Lower lobe of right lung (tissue), 2 donors: ENCODE results near the gene TMEM242. TPM values are rescaled to one million over a fixed set of nuclear protein-coding genes. Genes with fewer than 3 reads are reported as not detected.

ENCODE experiments used
- ATAC-seq, 2 donors: fragments of 200-7000 bp; cut with Tn5 transposase; one replicate each; pipeline ENCODE4 v1.9.1; 2020 to 2022; ENCODE audit warnings: mild to moderate bottlenecking in 2 of 2, moderate library complexity in 2 of 2
- DNase-seq: peaks from one replicate; pipeline ENCODE4 v3.0.0-alpha.2; 2020
- H3K27ac ChIP-seq: fragments of 200-600 bp; one replicate; pipeline ENCODE4 v1.8.0; 2022
- H3K27me3 ChIP-seq: fragments of 200-600 bp; one replicate; pipeline ENCODE4 v1.8.0; 2022; ENCODE audit warnings: low read depth
- H3K36me3 ChIP-seq: fragments of 200-600 bp; one replicate; pipeline ENCODE4 v1.8.0; 2022; ENCODE audit warnings: mild to moderate bottlenecking
- H3K4me1 ChIP-seq: fragments of 200-600 bp; one replicate; pipeline ENCODE4 v1.8.0; 2022
- H3K4me3 ChIP-seq: fragments of 200-600 bp; one replicate; pipeline ENCODE4 v1.8.0; 2022; ENCODE audit warnings: mild to moderate bottlenecking
- H3K9me3 ChIP-seq: fragments of 200-600 bp; one replicate; pipeline ENCODE4 v1.8.0; 2022
- intact Hi-C: fragments of 100-400 bp; cut with DNase I; formaldehyde crosslinking; loops from one replicate; pipeline ENCODE4 v1.11.0; 2022
- total RNA-seq: library from RNA; stranded (reverse); fragmentation: NEBNext Ultra II Directional; extraction: Animal tissue kit (Norgen Biotek cat#: 25700); gene quantifications from one replicate; pipeline ENCODE4 v1.2.1, GENCODE V29; 2021
- TF ChIP-seq, protein P1 (sequence below): fragments of 200-600 bp; IDR thresholded peaks from one replicate; pipeline ENCODE4 v1.8.0; 2022; ENCODE audit warnings: antibody characterized with exemption, mild to moderate bottlenecking
- donor health status: DM: no; HTN: yes; CAD: no; lungs with severe emphysema.

Gene TMEM242
- total RNA-seq, 1 donor from 2014 or later, result 10.9 TPM

DNA sequence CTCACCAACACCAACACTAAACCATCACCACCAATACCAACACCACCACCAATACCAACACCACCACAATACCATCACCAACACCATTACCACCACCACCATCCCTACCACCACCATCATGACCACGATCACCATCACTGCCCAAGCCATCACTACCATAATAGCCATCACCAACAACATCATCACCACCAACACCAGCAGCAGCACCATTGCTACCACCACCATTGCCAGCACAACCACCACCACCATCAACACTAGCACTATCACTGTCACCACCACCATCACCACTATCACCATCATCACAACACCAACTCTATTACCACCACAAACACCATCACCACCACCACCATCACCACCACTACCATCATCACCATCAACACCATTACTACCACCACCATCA is 53.0 kb downstream of the TMEM242 start:
- H3K27me3 ChIP-seq, result no peaks in the 10 kb centered on the region
- no peaks in the 10 kb centered on the region for H3K9me3 ChIP-seq
- H3K27ac ChIP-seq, result no peak overlapping the region
- TF ChIP-seq, protein P1, sequence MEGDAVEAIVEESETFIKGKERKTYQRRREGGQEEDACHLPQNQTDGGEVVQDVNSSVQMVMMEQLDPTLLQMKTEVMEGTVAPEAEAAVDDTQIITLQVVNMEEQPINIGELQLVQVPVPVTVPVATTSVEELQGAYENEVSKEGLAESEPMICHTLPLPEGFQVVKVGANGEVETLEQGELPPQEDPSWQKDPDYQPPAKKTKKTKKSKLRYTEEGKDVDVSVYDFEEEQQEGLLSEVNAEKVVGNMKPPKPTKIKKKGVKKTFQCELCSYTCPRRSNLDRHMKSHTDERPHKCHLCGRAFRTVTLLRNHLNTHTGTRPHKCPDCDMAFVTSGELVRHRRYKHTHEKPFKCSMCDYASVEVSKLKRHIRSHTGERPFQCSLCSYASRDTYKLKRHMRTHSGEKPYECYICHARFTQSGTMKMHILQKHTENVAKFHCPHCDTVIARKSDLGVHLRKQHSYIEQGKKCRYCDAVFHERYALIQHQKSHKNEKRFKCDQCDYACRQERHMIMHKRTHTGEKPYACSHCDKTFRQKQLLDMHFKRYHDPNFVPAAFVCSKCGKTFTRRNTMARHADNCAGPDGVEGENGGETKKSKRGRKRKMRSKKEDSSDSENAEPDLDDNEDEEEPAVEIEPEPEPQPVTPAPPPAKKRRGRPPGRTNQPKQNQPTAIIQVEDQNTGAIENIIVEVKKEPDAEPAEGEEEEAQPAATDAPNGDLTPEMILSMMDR, result no peak
- H3K4me3 ChIP-seq, result no peak overlapping the region
- peaks cover 33% of the 10 kb centered on the region for H3K4me1 ChIP-seq
- DNase-seq, result no peak
- intact Hi-C loops, result no loop called here
- ATAC-seq, result no peak
- H3K36me3 ChIP-seq, result no peaks in the 10 kb centered on the region

DNA sequence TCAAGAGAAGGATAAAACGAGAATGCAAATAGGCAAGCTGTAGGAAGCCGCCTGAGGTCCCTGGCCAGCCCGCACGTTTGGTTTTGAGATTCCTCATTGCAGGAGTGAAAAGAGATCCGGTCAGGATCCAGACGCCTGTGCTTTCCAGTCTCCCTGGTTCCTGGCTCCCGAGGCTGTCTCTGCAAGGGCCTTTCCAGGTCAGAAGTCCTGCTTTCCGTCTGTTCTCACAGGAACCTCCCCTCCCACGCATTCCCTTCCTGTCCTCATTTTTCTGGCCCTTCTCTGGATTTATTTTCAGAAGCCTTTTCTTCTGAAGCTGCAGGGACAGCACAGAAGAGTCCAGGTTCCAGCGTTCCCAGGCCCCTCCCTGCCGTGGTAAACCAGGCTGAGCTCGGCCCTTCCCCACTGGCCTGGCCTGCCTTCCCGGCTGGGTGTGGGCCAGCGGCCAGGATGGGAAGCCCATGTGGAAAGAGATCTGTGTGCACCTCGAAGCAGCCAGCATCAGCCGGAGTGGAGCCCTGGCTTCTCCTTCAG is 54.0 kb downstream of the TMEM242 start:
- DNase-seq (no peak), ATAC-seq (peak; percentile 25 to 27)
- no peaks in the 10 kb centered on the region for H3K27me3 ChIP-seq
- H3K4me3 ChIP-seq, result no peak overlapping the region
- H3K36me3 ChIP-seq, result no peaks in the 10 kb centered on the region
- peak overlapping the region; percentile 67 for H3K27ac ChIP-seq
- H3K4me1 ChIP-seq, result peaks cover 28% of the 10 kb centered on the region
- intact Hi-C loops, result no loop called here
- TF ChIP-seq, protein P1, result no peak
- H3K9me3 ChIP-seq, result no peaks in the 10 kb centered on the region

DNA sequence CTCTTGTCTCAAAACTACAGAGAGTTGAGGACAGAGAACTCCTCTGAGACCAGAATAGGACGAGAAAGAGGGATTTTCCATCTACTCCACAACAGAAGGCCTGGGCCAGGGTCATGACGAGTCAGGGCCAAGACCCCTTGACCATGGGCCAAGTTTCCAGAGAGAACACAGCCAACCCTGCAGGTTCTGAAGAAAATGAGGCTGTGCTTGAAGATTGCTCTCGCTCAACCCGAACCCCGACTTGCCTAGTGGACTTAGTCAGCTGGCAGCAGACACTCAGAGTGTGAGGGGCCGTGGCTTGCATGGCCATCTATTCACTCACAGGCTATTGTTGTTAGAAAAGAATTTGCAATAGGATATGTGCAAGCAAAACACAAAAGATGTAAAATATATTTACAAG is 54.5 kb downstream of the TMEM242 start:
- Histone ChIP-seq H3K4me3 (no peak overlapping the region), H3K9me3 (no peaks in the 10 kb centered on the region), H3K36me3 (no peaks in the 10 kb centered on the region), H3K4me1 (peaks cover 23% of the 10 kb centered on the region), H3K27ac (peak overlapping the region; percentile 67), H3K27me3 (no peaks in the 10 kb centered on the region)
- intact Hi-C loops, result no loop called here
- TF ChIP-seq, protein P1, result no peak
- no peak for DNase-seq
- no peak for ATAC-seq

DNA sequence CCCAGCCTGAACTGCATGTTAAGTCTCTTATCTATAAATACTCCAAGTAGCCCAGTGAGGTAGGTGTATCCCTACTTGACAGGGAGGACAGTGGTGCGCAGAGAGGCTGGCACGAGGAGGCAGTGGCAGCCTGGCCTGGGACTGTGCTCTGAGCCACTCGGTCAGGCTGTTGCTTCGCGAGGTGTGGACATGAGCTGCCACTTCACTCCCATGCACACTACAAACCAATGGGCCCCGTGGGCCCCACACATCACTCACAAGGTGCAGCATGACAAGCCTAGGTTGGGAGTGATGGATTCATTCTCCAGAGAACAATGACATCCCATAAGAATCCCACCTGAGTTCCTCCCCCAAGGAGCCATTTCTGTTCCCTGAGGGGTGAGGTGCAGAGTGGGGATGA is 54.9 kb downstream of the TMEM242 start:
- Histone ChIP-seq H3K27me3 (no peaks in the 10 kb centered on the region), H3K4me1 (peaks cover 20% of the 10 kb centered on the region), H3K36me3 (no peaks in the 10 kb centered on the region), H3K4me3 (no peak overlapping the region), H3K27ac (peak overlapping the region; percentile 67), H3K9me3 (no peaks in the 10 kb centered on the region)
- TF ChIP-seq, protein P1, result no peak
- intact Hi-C loops, result no loop called here
- ATAC-seq (no peak), DNase-seq (no peak)

DNA sequence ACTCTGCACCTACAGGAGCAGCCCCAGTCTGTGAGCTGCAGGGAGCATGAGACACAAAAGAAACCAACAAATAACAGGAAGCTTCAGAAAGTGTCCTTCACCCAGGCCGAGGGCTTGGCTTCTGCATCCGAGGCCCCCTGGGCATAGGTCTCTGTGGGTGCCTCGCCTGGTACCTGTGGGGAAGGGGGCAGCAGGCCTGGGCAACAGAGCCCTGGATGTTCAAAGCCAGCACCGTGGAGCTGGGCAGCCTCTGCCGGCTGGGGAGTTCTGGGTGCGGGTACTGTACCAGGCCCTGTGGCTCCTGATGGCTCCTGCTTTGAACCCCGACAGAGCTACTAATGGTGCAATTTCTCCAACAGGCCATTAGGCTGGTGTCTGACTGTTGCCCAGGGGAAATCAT is 55.7 kb downstream of the TMEM242 start:
- TF ChIP-seq, protein P1, result no peak
- no peak for DNase-seq

More for the DNA sequence above, 55.7 kb downstream of the TMEM242 start:
- no peaks in the 10 kb centered on the region for H3K36me3 ChIP-seq
- no peaks in the 10 kb centered on the region for H3K27me3 ChIP-seq
- no peaks in the 10 kb centered on the region for H3K9me3 ChIP-seq
- no peak overlapping the region for H3K27ac ChIP-seq
- H3K4me1 ChIP-seq, result peaks cover 20% of the 10 kb centered on the region
- no peak for ATAC-seq
- intact Hi-C loops, result no loop called here
- H3K4me3 ChIP-seq, result no peak overlapping the region
